Measurements from ENCODE around the gene IFNLR1. TPM values are rescaled to one million over a fixed set of nuclear protein-coding genes. Genes with fewer than 3 reads are reported as not detected.

IFNLR1 gene
- total and polyA plus RNA-seq, 9 of the 15 experiments (the other 6 are each of a cell fraction or from before 2014, with no cell fraction given): not detected

DNA sequence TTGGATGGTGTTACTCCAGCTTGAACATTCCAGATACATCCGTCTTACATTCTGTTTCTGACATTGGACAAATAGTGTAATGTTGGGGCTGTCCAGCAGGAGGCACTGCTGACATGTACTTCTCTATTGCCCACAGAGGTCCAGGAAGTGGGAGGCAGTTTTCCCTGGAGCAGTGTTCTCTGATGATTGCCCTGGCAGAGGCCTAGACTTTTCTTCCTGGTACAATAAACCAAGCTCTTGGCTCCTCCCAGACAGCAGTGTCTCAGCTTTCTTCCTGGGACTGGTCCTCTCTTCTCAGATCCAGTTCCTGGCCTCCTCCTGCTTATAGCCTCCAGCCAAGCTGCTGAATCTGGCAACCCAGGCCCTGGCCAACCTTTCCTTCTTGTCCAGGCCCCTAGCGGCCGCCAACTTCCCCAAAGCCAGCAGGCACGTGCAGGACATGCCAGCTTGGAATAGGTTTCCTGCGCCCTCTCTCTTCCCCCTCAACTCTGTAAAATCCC, 14.9 kb upstream of the IFNLR1 start (continued):
- TF ChIP-seq ETV1 (tag; conservative IDR thresholded peaks at IDR 0.05; ENCODE audit: low read depth) (peak; percentile 58), PTRF (tag; IDR thresholded peaks at IDR 0.05) (no peak), ZNF408 (CRISPR knock-in tag; IDR thresholded peaks at IDR 0.05; ENCODE audit: low read depth) (no peak), ZNF445 (CRISPR knock-in tag; IDR thresholded peaks at IDR 0.05; ENCODE audit: low read depth) (no peak), CHCHD3 (CRISPR knock-in tag; IDR thresholded peaks at IDR 0.05) (no peak), ESRRA (IDR thresholded peaks at IDR 0.05; ENCODE audit: borderline replicate concordance, low read depth) (no peak), RAD21 (CRISPR knock-in tag; conservative IDR thresholded peaks at IDR 0.05 in 1 of 2, IDR thresholded peaks at IDR 0.05 in 1 of 2) (peak; percentile 93 to 99), KLF16 (IDR thresholded peaks at IDR 0.05) (0 out of 2 replicates have a peak, but pooled peaks have one; percentile 8), TARDBP (IDR thresholded peaks at IDR 0.05) (no peak), DDX20 (tag; IDR thresholded peaks at IDR 0.05; ENCODE audit: low read depth) (no peak), DIDO1 (tag; IDR thresholded peaks at IDR 0.05; ENCODE audit: low read depth) (no peak), ZNF584 (CRISPR knock-in tag; IDR thresholded peaks at IDR 0.05; ENCODE audit: low read depth) (no peak), KHSRP (IDR thresholded peaks at IDR 0.05) (no peak), JUND (IDR thresholded peaks at IDR 0.05; ENCODE audit: borderline replicate concordance, low read depth, low read length) (no peak), JUND (tag; IDR thresholded peaks at IDR 0.05; ENCODE audit: borderline replicate concordance, low read depth, low read length) (peak; percentile 50; the same call in 1 of the 3 replicates), SRSF1 (IDR thresholded peaks at IDR 0.05; ENCODE audit: low read depth, low read length) (no peak), BRD4 (IDR thresholded peaks at IDR 0.05) (no peak), RBM25 (IDR thresholded peaks at IDR 0.05; ENCODE audit: low read depth, low read length, severe bottlenecking) (no peak), ZNF77 (CRISPR knock-in tag; IDR thresholded peaks at IDR 0.05) (no peak), ELF2 (CRISPR knock-in tag; IDR thresholded peaks at IDR 0.05) (peak; percentile 66; the same call in 1 of the 2 replicates), CBX3 (IDR thresholded peaks at IDR 0.05; ENCODE audit: borderline replicate concordance in 1 of 2, low read length in 2 of 2) (no peak), ZNF586 (CRISPR knock-in tag; conservative IDR thresholded peaks at IDR 0.05) (no peak), ARID2 (IDR thresholded peaks at IDR 0.05) (no peak), SMC3 (conservative IDR thresholded peaks at IDR 0.05; ENCODE audit: insufficient read depth, low read depth, low read length) (peak; percentile 91), HDAC1 (IDR thresholded peaks at IDR 0.05) (no peak), ELF1 (tag; IDR thresholded peaks at IDR 0.05) (peak; percentile 84)
- TF ChIP-seq, protein P1, sequence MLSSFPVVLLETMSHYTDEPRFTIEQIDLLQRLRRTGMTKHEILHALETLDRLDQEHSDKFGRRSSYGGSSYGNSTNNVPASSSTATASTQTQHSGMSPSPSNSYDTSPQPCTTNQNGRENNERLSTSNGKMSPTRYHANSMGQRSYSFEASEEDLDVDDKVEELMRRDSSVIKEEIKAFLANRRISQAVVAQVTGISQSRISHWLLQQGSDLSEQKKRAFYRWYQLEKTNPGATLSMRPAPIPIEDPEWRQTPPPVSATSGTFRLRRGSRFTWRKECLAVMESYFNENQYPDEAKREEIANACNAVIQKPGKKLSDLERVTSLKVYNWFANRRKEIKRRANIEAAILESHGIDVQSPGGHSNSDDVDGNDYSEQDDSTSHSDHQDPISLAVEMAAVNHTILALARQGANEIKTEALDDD (IDR thresholded peaks at IDR 0.05): no peak
- TF ChIP-seq, protein P2, sequence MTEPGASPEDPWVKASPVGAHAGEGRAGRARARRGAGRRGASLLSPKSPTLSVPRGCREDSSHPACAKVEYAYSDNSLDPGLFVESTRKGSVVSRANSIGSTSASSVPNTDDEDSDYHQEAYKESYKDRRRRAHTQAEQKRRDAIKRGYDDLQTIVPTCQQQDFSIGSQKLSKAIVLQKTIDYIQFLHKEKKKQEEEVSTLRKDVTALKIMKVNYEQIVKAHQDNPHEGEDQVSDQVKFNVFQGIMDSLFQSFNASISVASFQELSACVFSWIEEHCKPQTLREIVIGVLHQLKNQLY (CRISPR knock-in tag; conservative IDR thresholded peaks at IDR 0.05): no peak
- TF ChIP-seq, protein P3, sequence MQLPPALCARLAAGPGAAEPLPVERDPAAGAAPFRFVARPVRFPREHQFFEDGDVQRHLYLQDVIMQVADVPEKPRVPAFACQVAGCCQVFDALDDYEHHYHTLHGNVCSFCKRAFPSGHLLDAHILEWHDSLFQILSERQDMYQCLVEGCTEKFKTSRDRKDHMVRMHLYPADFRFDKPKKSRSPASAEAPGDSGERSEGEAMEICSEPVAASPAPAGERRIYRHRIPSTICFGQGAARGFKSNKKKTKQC (CRISPR knock-in tag; IDR thresholded peaks at IDR 0.05): no peak

Data from K562 (cell line).